SK-N-SH treated with all-trans-retinoic acid at 6 μM for 48 hours (cell line): ENCODE data around the gene CD300LB.

Experiments used
- ARNTL ChIP-seq: fragments of 450-650 bp; formaldehyde crosslinking; IDR thresholded peaks from 2 replicates; pipeline ENCODE4 v1.5.0; 2020; ENCODE audit warnings: low read depth, mild to moderate bottlenecking, moderate library complexity, borderline replicate concordance
- BACH2 ChIP-seq: fragments of 250-450 bp; sonication (Bioruptor Pico); IDR thresholded peaks from 2 replicates; pipeline ENCODE4 v1.9.0; 2021; ENCODE audit warnings: mild to moderate bottlenecking, borderline replicate concordance
- CREB5 ChIP-seq: fragments of 250-450 bp; sonication (Bioruptor Pico); IDR thresholded peaks from 2 replicates; pipeline ENCODE4 v1.5.1; 2020; ENCODE audit warnings: low read depth, mild to moderate bottlenecking, moderate library complexity
- GLIS3 ChIP-seq: fragments of 250-450 bp; sonication (Bioruptor Pico); IDR thresholded peaks from 2 replicates; pipeline ENCODE4 v1.5.0; 2020; ENCODE audit warnings: mild to moderate bottlenecking, moderate library complexity
- PATZ1 ChIP-seq: fragments of 250-450 bp; sonication (Bioruptor Pico); IDR thresholded peaks from 2 replicates; pipeline ENCODE4 v1.8.0; 2020; ENCODE audit warnings: mild to moderate bottlenecking, moderate library complexity, borderline replicate concordance
- RARB ChIP-seq: fragments of 250-450 bp; sonication (Bioruptor Pico); IDR thresholded peaks from 2 replicates; pipeline ENCODE4 v1.8.0; 2021; ENCODE audit warnings: mild to moderate bottlenecking, moderate library complexity
- SNAI2 ChIP-seq: fragments of 250-450 bp; sonication (Bioruptor Pico); IDR thresholded peaks from 2 replicates; pipeline ENCODE4 v1.5.0; 2020; ENCODE audit warnings: mild to moderate bottlenecking, moderate library complexity
- TSHZ2 ChIP-seq: fragments of 250-450 bp; sonication (Bioruptor Pico); IDR thresholded peaks from 2 replicates; pipeline ENCODE4 v1.5.0; 2020; ENCODE audit warnings: mild to moderate bottlenecking, moderate library complexity
- ZFP3 ChIP-seq: fragments of 250-450 bp; sonication (Bioruptor Pico); IDR thresholded peaks from 2 replicates; pipeline ENCODE4 v1.5.0; 2020; ENCODE audit warnings: mild to moderate bottlenecking, moderate library complexity
- ZFP30 ChIP-seq: fragments of 450-650 bp; formaldehyde crosslinking; IDR thresholded peaks from 2 replicates; pipeline ENCODE4 v1.5.0; 2022; ENCODE audit warnings: mild to moderate bottlenecking, moderate library complexity

- TF ChIP-seq ZFP30 (CRISPR knock-in tag): no peak
- TF ChIP-seq GLIS3 (CRISPR knock-in tag): no peak
- no peak for TF ChIP-seq ZFP3 (CRISPR knock-in tag)
- TF ChIP-seq ARNTL (CRISPR knock-in tag): no peak
- no peak for TF ChIP-seq TSHZ2 (CRISPR knock-in tag)
- TF ChIP-seq PATZ1 (CRISPR knock-in tag): no peak
- no peak for TF ChIP-seq BACH2 (CRISPR knock-in tag)
- TF ChIP-seq CREB5 (CRISPR knock-in tag): no peak
- TF ChIP-seq RARB: no peak
- no peak for TF ChIP-seq SNAI2 (CRISPR knock-in tag)
Measured at GRCh38 chr17:74544991-74545842, 13.9 kb upstream of the CD300LB start.
